Mesenchymal stem cell (in vitro differentiated cells and primary cell): ENCODE results near the gene RUNX2.

Experiments
- DNase-seq: peaks from one replicate; pipeline ENCODE4 v3.0.0-alpha.2; 2013
- H2AFZ ChIP-seq: one replicate; pipeline ENCODE4 v1.6.1; 2013; ENCODE audit warnings: low read depth, mild to moderate bottlenecking, control low read depth, inconsistent platforms, low read length, moderate library complexity
- H2AK5ac ChIP-seq: 2 replicates; pipeline ENCODE4 v1.6.1; 2013; ENCODE audit warnings: low read length, moderate library complexity, mild to moderate bottlenecking, inconsistent platforms; ENCODE audit not compliant: severe bottlenecking
- H2BK120ac ChIP-seq: one replicate; pipeline ENCODE4 v1.6.1; 2013; ENCODE audit warnings: low read depth, mild to moderate bottlenecking, inconsistent platforms, low read length, moderate library complexity
- H2BK12ac ChIP-seq, 2 experiments: one replicate each; pipeline ENCODE4 v1.6.1; 2013; ENCODE audit warnings: inconsistent platforms in 2 of 2, low read length in 2 of 2, mild to moderate bottlenecking in 2 of 2, moderate library complexity in 2 of 2, control low read depth in 1 of 2
- H2BK15ac ChIP-seq: one replicate; pipeline ENCODE4 v1.6.1; 2013; ENCODE audit warnings: mild to moderate bottlenecking, low read depth, inconsistent platforms; ENCODE audit not compliant: poor library complexity, severe bottlenecking
- H2BK5ac ChIP-seq: 2 replicates; pipeline ENCODE4 v1.6.1; 2013; ENCODE audit warnings: low read depth, mild to moderate bottlenecking, low read length, control low read depth, inconsistent platforms; ENCODE audit not compliant: poor library complexity, severe bottlenecking
- H3K14ac ChIP-seq, 2 experiments: one replicate each; pipeline ENCODE4 v1.6.1; 2013; ENCODE audit warnings: inconsistent platforms in 2 of 2, low read length in 2 of 2, control low read depth in 1 of 2, mild to moderate bottlenecking in 1 of 2, moderate library complexity in 1 of 2
- H3K18ac ChIP-seq, 2 experiments: one replicate each; pipeline ENCODE4 v1.6.1; 2013; ENCODE audit warnings: inconsistent platforms in 2 of 2, low read length in 2 of 2, control low read depth in 1 of 2, low read depth in 1 of 2, mild to moderate bottlenecking in 1 of 2
- H3K23ac ChIP-seq, 2 experiments: one replicate each; pipeline ENCODE4 v1.6.1; 2013; ENCODE audit warnings: inconsistent platforms in 2 of 2, low read length in 2 of 2, mild to moderate bottlenecking in 2 of 2, moderate library complexity in 2 of 2, control low read depth in 1 of 2
- H3K27ac ChIP-seq: 2 replicates; pipeline ENCODE4 v1.5.1; 2013; ENCODE audit warnings: mild to moderate bottlenecking, moderate library complexity, low read length, control low read depth, inconsistent platforms; ENCODE audit not compliant: poor library complexity, severe bottlenecking
- H3K27me3 ChIP-seq, 2 experiments: 2 replicates each; pipeline versions ENCODE4 v1.6.1 to v1.7.0; 2013; ENCODE audit warnings: low read length in 2 of 2, mild to moderate bottlenecking in 2 of 2, moderate library complexity in 2 of 2, control low read depth in 1 of 2, inconsistent platforms in 1 of 2; ENCODE audit not compliant: control insufficient read depth in 1 of 2, insufficient read depth in 1 of 2
- H3K36me3 ChIP-seq, 2 experiments: 2 replicates each; pipeline versions ENCODE4 v1.6.1 to v1.7.0; 2013; ENCODE audit warnings: low read length in 2 of 2, control low read depth in 1 of 2, inconsistent platforms in 1 of 2, low read depth in 1 of 2, mild to moderate bottlenecking in 1 of 2; ENCODE audit not compliant: insufficient read depth in 2 of 2, control insufficient read depth in 1 of 2
- H3K4ac ChIP-seq, 2 experiments: one replicate each; pipeline ENCODE4 v1.6.1; 2013; ENCODE audit warnings: inconsistent platforms in 2 of 2, low read length in 2 of 2, mild to moderate bottlenecking in 2 of 2, moderate library complexity in 2 of 2, control low read depth in 1 of 2, low read depth in 1 of 2
- H3K4me1 ChIP-seq: 2 replicates; pipeline ENCODE4 v1.6.1; 2013; ENCODE audit warnings: low read depth, low read length, control low read depth; ENCODE audit not compliant: control insufficient read depth, insufficient read depth
- H3K4me2 ChIP-seq: 2 replicates; pipeline ENCODE4 v1.6.1; 2013; ENCODE audit warnings: low read length, mild to moderate bottlenecking, inconsistent platforms; ENCODE audit not compliant: poor library complexity, severe bottlenecking
- H3K4me3 ChIP-seq, 2 experiments: 2 replicates each; pipeline versions ENCODE4 v1.5.1 to v1.7.0; 2013; ENCODE audit warnings: low read length in 2 of 2, mild to moderate bottlenecking in 2 of 2, control low read depth in 1 of 2, low read depth in 1 of 2; ENCODE audit not compliant: insufficient read depth in 1 of 2
- H3K79me1 ChIP-seq: replicated peaks from 2 replicates; pipeline ENCODE4 v1.6.1; 2013; ENCODE audit warnings: mild to moderate bottlenecking, control low read depth, low read length, inconsistent platforms; ENCODE audit not compliant: poor library complexity, severe bottlenecking
- H3K9ac ChIP-seq: 2 replicates; pipeline ENCODE4 v1.7.0; 2013; ENCODE audit warnings: mild to moderate bottlenecking, low read length, moderate library complexity
- H3K9me3 ChIP-seq: 2 replicates; pipeline ENCODE4 v1.7.0; 2013; ENCODE audit warnings: mild to moderate bottlenecking, low read length; ENCODE audit not compliant: control insufficient read depth
- H4K8ac ChIP-seq: one replicate; pipeline ENCODE4 v1.6.1; 2013; ENCODE audit warnings: inconsistent platforms, mild to moderate bottlenecking, low read length, moderate library complexity
- H4K91ac ChIP-seq: one replicate; pipeline ENCODE4 v1.6.1; 2013; ENCODE audit warnings: mild to moderate bottlenecking, low read length, inconsistent platforms
- WGBS: methylation state at CpG from one replicate; pipeline ENCODE4 v1.1.7; 2013; ENCODE audit warnings: mixed read lengths; 5-methylcytosine and 5-hydroxymethylcytosine counted together

RUNX2 gene

GRCh38 chr6:45400021-45400420 is 71.9 kb downstream of the RUNX2 start:
- Histone ChIP-seq H3K36me3 (no peaks in the 10 kb centered on the region), H2BK12ac (no peak overlapping the region), H3K4me1 (no peaks in the 10 kb centered on the region), H2AFZ (no peak overlapping the region), H2BK5ac (no peak overlapping the region), H3K9ac (no peak overlapping the region), H3K18ac (no peak overlapping the region), H2BK120ac (no peak overlapping the region), H3K9me3 (no peaks in the 10 kb centered on the region), H4K91ac (no peak overlapping the region), H3K27me3 (no peaks in the 10 kb centered on the region), H3K4me3 (no peak overlapping the region), H3K4me2 (no peak overlapping the region), H3K4ac (no peak overlapping the region), H3K23ac (no peak overlapping the region), H3K27ac (no peak overlapping the region), H2BK15ac (no peak overlapping the region), H2AK5ac (no peak overlapping the region), H4K8ac (no peak overlapping the region), H3K79me1 (no peaks in the 10 kb centered on the region), H3K14ac (no peak overlapping the region)
- WGBS = no CpG with 5 or more reads among the region's 2 CpGs
- no peak for DNase-seq

- Histone ChIP-seq H4K8ac (no peak overlapping the region), H3K23ac (no peak overlapping the region), H2BK12ac (no peak overlapping the region), H3K4me1 (peaks cover 4% of the 10 kb centered on the region), H3K4me2 (no peak overlapping the region), H3K9ac (no peak overlapping the region), H3K9me3 (no peaks in the 10 kb centered on the region), H2AK5ac (no peak overlapping the region), H3K18ac (no peak overlapping the region), H4K91ac (no peak overlapping the region), H2AFZ (no peak overlapping the region), H3K4me3 (no peak overlapping the region), H3K14ac (peak overlapping the region in 1 of 2 experiments; percentile 57), H2BK15ac (no peak overlapping the region), H2BK5ac (no peak overlapping the region), H3K79me1 (peaks cover 4% of the 10 kb centered on the region), H3K4ac (no peak overlapping the region), H3K36me3 (no peaks in the 10 kb centered on the region), H2BK120ac (no peak overlapping the region), H3K27ac (no peak overlapping the region), H3K27me3 (no peaks in the 10 kb centered on the region)
- DNase-seq = no peak
- WGBS = 97% methylated on average over 3 of the region's 5 CpGs
Observed at GRCh38 chr6:45411959-45412358, 83.8 kb downstream of the RUNX2 start.

GRCh38 chr6:45415315-45415714 is 87.2 kb downstream of the RUNX2 start:
- 39% methylated on average over 2 of the region's 2 CpGs for WGBS
- no peak overlapping the region for H3K9ac ChIP-seq
- DNase-seq = no peak
- peak overlapping the region; percentile 75 for H4K91ac ChIP-seq
- peaks cover 9% of the 10 kb centered on the region for H3K4me1 ChIP-seq
- H3K4me3 ChIP-seq = no peak overlapping the region
- H3K18ac ChIP-seq = peak overlapping the region; percentile 18 to 59
- no peak overlapping the region for H2AK5ac ChIP-seq
- H2AFZ ChIP-seq = no peak overlapping the region
- peaks cover 0 to 3% of the 10 kb centered on the region in 2 experiments for H3K27me3 ChIP-seq
- no peak overlapping the region for H2BK12ac ChIP-seq
- no peak overlapping the region for H3K23ac ChIP-seq
- H4K8ac ChIP-seq = no peak overlapping the region
- peaks cover 6% of the 10 kb centered on the region for H3K79me1 ChIP-seq
- H2BK5ac ChIP-seq = no peak overlapping the region
- H3K4me2 ChIP-seq = no peak overlapping the region
- peak overlapping the region in 1 of 2 experiments; percentile 36 for H3K14ac ChIP-seq
- no peak overlapping the region for H3K4ac ChIP-seq
- H3K36me3 ChIP-seq = no peaks in the 10 kb centered on the region
- peak overlapping the region; percentile 48 for H2BK15ac ChIP-seq
- H3K9me3 ChIP-seq = no peaks in the 10 kb centered on the region
- no peak overlapping the region for H2BK120ac ChIP-seq
- no peak overlapping the region for H3K27ac ChIP-seq

- no peak overlapping the region for H2AK5ac ChIP-seq
- no peak overlapping the region for H3K4ac ChIP-seq
- no peak overlapping the region for H2BK12ac ChIP-seq
- peaks cover 5% of the 10 kb centered on the region for H3K79me1 ChIP-seq
- peaks cover 9% of the 10 kb centered on the region for H3K4me1 ChIP-seq
- H3K23ac ChIP-seq = no peak overlapping the region
- no peak for DNase-seq
- no peak overlapping the region for H3K18ac ChIP-seq
- peaks cover 0 to 6% of the 10 kb centered on the region in 2 experiments for H3K27me3 ChIP-seq
- H3K4me3 ChIP-seq = no peak overlapping the region
- WGBS = 89% methylated on average over 3 of the region's 3 CpGs
- H2AFZ ChIP-seq = no peak overlapping the region
- no peak overlapping the region for H2BK120ac ChIP-seq
- H3K14ac ChIP-seq = no peak overlapping the region
- no peaks in the 10 kb centered on the region for H3K36me3 ChIP-seq
- no peak overlapping the region for H3K9ac ChIP-seq
- H2BK5ac ChIP-seq = no peak overlapping the region
- no peak overlapping the region for H4K8ac ChIP-seq
- no peak overlapping the region for H2BK15ac ChIP-seq
- H3K27ac ChIP-seq = no peak overlapping the region
- no peaks in the 10 kb centered on the region for H3K9me3 ChIP-seq
- H4K91ac ChIP-seq = no peak overlapping the region
- H3K4me2 ChIP-seq = no peak overlapping the region
Observed at GRCh38 chr6:45415788-45416518, 87.8 kb downstream of the RUNX2 start.
